Cardiac septum (tissue), 1 donor: Measurements from ENCODE around the gene SLC22A5. TPM values are rescaled to one million over a fixed set of nuclear protein-coding genes. Genes with fewer than 3 reads are reported as not detected.
"Not testable (repeated sequence)": the region's sequence is repeated elsewhere in the genome, so short reads cannot be mapped to it uniquely, and the experiment has no call there.

Experiments
- DNase-seq: peaks from one replicate; pipeline ENCODE4 v3.0.0-alpha.2; 2020; ENCODE audit warnings: low spot score
- intact Hi-C: fragments of 100-400 bp; cut with DNase I; formaldehyde crosslinking; loops from one replicate; pipeline ENCODE4 v1.14.0; 2022
- total RNA-seq: library from RNA; stranded (reverse); fragmentation: NEBNext Ultra II Directional; extraction: Animal tissue kit (Norgen Biotek cat#: 25700); gene quantifications from one replicate; pipeline ENCODE4 v1.2.1, GENCODE V29; 2021
- donor health status: DM: no; HTN: no; CAD: no.

The SLC22A5 gene
- total RNA-seq, 1 donor from 2014 or later, result 9.2 TPM

DNA sequence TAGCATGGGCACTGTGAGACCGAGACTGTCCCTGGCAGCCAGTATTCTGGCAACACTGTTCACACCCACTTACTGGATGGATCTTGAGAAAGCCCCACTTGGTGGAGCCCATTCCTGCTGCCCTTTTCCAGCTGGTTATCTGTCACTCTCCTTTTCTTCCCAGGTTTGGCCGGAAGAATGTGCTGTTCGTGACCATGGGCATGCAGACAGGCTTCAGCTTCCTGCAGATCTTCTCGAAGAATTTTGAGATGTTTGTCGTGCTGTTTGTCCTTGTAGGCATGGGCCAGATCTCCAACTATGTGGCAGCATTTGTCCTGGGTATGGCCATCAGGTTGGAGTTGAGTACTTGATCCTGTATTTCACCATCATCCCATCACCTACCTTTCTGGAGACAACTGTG lies 14.5 kb downstream of the SLC22A5 start:
- no peak for DNase-seq
- intact Hi-C loops, result loop anchor here (10.0 kb wide), 1 partner anchor 331 kb away; no protein-coding TSS in a partner anchor

GRCh38 chr5:132384506-132385050 lies 15.1 kb downstream of the SLC22A5 start:
- DNase-seq, result no peak
- intact Hi-C loops, result loop anchor here (5.0 to 10.0 kb wide), 3 partner anchors 38 to 438 kb away; no protein-coding TSS in a partner anchor

DNA sequence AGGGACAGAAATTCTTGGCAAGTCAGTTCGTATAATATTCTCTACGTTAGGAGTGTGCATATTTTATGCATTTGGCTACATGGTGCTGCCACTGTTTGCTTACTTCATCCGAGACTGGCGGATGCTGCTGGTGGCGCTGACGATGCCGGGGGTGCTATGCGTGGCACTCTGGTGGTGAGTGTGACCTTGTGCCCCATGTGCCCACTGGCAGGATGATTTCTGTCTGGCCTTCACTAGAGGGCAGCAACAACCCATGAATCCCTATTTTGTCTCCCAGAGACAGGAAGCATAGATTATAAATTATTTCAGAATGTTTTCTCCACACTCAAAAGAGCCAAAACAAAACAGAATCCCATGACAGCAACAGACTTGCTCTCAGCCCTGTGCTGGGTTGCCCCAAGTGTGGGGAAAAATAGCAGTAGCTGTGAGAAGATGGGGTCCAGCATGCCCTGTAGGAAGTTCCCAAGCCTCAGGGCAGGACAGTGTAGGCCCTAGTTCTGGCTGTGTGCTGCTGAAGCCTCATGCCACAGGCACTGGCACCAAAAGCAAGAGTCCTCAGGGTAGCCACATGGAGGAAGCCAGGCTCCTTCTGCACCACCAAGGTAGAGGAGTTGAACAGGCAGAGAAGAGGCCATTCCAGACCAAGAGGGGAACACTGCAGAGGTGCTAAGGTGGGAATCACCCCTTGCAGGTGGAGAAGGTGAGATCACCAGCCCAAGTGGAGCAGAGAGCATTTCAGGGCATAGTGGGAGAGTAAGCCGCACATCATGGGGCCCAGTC lies 16.0 kb downstream of the SLC22A5 start:
- DNase-seq, result no peak
- intact Hi-C loops, result loop anchor here (1.0 to 10.0 kb wide), 5 partner anchors 25 to 437 kb away; no protein-coding TSS in a partner anchor

DNA sequence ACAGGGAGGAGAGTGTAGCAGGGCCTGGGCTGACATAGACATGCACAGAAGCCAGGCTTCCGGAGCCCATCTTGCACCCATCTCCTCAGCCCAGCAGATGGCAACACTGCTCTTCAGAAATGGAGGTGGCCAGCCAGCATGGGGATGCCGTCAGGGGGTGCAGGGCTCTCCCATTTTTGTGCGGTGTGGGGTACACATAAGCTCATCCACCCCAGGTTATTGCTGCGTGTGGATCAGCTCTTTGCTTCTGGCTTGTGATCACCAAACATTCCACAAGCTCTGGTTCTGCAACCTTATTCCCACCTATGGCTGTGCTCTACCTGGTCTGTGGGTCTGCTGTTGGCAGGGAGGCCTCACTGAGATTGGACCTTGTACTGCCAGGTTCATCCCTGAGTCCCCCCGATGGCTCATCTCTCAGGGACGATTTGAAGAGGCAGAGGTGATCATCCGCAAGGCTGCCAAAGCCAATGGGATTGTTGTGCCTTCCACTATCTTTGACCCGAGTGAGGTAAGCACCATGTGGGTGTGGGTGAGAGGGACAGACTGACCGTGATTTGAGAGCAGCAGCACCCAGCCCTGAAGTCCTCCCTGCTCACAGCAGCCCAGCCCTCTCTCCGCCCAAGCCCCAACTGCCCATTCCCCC lies 17.3 kb downstream of the SLC22A5 start:
- intact Hi-C loops, result loop anchor here (1.0 to 10.0 kb wide), 5 partner anchors 24 to 436 kb away; no protein-coding TSS in a partner anchor

DNA sequence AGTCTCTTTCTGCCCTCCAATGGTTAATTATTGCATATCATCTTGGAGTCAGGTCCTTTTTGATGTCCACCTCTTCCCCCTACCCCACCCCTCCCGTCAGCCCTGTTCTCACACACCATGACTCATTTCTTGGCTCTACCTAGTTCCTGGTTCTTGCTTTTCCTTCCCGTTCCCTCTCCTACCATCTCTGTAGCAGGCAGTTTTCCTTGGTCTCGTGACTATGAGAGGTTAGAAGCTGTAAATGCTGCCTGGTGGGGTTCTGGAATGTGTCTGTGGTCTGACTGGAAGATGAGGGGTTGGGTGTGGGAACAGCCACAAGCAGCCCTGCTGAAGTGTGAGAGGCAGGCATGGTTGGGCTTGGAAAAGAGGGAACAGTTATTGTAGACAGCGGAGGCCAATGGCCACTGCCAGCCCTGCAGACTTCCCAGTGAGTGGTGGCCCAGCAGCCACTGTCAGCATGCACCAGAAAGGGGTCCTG lies 18.2 kb downstream of the SLC22A5 start:
- no peak for DNase-seq
- intact Hi-C loops, result loop anchor here (2.0 to 10.0 kb wide), 4 partner anchors 23 to 435 kb away; no protein-coding TSS in a partner anchor

More for the DNA sequence above, 17.3 kb downstream of the SLC22A5 start:
- DNase-seq, result peak; percentile 86

DNA sequence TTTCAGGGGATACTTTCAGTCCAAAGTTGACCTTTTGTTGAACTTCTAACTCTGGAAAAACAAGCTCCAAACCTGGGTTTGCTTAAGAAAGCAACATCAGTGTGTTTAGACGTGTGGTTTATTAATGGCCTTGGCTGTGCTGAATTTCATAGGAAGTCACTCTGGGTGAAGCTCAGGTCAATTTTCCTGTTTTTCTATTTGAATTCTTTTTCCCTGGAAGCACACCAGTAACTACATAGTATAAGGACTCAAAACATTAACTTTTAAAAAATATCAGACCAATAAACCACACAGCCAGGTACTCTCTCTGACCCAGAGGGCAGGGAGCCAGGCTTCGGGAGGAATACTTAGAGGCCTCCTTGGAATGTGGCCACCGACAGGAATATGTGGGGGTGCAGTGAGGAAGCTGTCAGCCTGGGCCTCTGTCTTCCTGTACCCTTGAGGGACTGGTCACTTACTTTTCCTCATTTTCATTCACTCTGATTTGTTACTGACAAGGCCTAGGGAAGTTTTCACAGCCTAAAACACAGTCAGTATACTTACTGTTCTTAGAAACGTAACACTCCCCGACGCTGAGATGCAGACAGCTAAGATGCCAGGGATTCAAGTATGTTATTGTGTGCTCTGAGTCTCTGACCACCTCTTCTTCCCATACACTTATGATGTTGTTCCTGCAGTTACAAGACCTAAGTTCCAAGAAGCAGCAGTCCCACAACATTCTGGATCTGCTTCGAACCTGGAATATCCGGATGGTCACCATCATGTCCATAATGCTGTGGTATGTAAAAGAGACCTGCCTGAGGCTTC lies 18.9 kb downstream of the SLC22A5 start:
- no peak for DNase-seq
- intact Hi-C loops, result loop anchor here (5.0 to 10.0 kb wide), 3 partner anchors 34 to 434 kb away; no protein-coding TSS in a partner anchor

DNA sequence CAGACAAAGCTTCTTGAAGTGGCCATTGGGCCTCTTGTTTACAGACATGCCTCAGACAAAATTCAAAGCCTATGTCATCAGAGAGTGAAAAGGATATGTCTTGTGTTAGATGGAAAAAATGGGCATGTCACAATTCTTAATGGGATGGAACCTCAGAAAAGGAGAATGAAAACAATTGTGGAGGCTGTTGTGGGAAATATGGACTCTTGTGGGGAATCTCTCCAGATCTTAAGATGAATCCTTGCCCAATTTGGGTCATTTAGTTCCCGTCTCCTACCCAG lies 19.5 kb downstream of the SLC22A5 start:
- no peak for DNase-seq
- intact Hi-C loops, result loop anchor here (5.0 to 10.0 kb wide), 3 partner anchors 33 to 433 kb away; no protein-coding TSS in a partner anchor

- DNase-seq, result no peak
- intact Hi-C loops, result loop anchor here (5.0 to 10.0 kb wide), 3 partner anchors 33 to 433 kb away; no protein-coding TSS in a partner anchor
These were observed 20.2 kb downstream of the SLC22A5 start for GRCh38 chr5:132389585-132390286.

GRCh38 chr5:132391247-132391646 lies 21.7 kb downstream of the SLC22A5 start:
- intact Hi-C loops, result no loop called here
- DNase-seq, result no peak

DNA sequence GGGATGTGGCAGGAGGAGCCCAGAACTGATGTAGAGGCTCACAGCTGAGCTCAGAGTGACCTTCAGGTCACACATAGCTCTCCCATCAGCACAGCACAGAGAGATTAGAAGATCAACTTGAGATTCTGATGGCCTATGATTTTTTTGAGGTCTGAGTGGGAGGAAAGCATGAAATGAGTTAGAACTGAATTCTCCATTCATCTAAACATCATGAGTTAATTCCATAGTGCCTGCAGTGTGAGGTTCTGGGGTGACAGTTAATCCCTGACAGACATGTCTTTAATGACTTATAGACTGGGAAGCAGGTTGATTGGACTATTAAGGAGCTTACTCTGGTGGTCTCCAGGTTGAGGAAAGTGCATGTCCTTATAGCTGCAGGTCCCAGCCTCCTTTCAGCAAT lies 22.4 kb downstream of the SLC22A5 start:
- intact Hi-C loops, result no loop called here
- no peak for DNase-seq

DNA sequence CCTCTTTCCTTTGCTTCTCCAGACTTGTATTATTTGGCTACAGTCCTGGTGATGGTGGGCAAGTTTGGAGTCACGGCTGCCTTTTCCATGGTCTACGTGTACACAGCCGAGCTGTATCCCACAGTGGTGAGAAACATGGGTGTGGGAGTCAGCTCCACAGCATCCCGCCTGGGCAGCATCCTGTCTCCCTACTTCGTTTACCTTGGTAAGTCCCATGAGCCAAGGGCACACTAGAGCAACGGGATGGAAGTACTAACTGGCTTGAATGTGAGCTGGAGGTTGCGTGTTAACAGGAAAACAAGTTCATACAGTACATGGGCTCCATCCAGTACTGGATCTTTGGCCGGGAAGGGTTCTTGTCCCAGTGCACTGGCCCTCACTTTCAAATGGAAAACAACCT lies 22.9 kb downstream of the SLC22A5 start:
- intact Hi-C loops, result no loop called here
- DNase-seq, result no peak

- DNase-seq, result no peak
- intact Hi-C loops, result no loop called here
These were observed 23.7 kb downstream of the SLC22A5 start for GRCh38 chr5:132392978-132393825.

DNA sequence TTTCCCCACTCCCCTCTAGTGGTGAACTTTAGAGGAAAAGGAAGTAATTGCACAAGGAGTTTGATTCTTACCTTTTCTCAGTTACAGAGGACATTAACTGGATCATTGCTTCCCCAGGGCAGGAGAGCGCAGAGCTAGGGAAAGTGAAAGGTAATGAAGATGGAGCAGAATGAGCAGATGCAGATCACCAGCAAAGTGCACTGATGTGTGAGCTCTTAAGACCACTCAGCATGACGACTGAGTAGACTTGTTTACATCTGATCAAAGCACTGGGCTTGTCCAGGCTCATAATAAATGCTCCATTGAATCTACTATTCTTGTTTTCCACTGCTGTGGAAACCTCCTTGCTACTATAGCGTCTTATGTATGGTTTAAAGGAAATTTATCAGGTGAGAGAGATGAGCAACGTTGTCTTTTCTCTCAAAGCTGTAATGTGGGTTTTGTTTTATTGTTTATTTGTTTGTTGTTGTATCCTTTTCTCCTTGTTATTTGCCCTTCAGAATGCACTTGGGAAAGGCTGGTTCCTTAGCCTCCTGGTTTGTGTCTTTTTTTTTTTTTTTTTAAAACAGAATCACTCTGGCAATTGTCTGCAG lies 25.3 kb downstream of the SLC22A5 start:
- no peak for DNase-seq
- intact Hi-C loops, result no loop called here

- no peak for DNase-seq
- intact Hi-C loops, result no loop called here
These were observed 27.1 kb downstream of the SLC22A5 start for GRCh38 chr5:132396589-132397031.

DNA sequence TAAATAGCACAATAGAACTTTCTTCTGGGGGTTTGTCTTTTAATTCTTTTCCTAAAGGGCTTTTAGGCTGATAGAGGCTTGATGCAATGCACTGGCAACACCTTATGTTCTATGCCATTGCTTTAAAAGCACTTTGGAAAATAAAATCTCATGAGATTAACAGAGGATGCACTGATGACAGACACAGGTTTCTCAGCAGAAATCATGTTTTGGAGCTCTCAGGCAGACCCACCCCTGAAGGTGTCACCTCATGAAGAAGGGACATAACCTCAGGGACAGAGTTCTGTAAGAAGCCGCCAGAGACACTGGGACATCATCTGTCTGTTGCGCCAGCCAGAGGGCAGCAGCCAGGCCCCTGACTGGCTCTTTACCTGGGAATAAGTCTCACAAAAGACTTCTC lies 27.7 kb downstream of the SLC22A5 start:
- no peak for DNase-seq
- intact Hi-C loops, result no loop called here

GRCh38 chr5:132397936-132398675 lies 28.6 kb downstream of the SLC22A5 start:
- DNase-seq, intact Hi-C loops: not testable (repeated sequence)

DNA sequence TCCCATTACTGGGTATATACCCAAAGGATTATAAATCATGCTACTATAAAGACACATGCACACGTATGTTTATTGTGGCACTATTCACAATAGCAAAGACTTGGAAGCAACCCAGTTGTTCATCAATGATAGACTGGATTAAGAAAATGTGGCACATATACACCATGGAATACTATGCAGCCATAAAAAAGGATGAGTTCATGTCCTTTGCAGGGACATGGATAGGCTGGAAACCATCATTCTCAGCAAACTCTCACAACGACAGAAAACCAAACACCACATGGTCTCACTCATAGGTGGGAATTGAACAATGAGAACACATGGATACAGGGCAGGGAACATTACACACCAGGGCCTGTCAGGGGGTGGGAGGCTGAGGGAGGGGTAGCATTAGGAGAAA lies 34.5 kb downstream of the SLC22A5 start:
- DNase-seq, intact Hi-C loops: not testable (repeated sequence)
